GM18505 (cell line): ENCODE data around the gene PGAM2.
A peak's percentile ranks its signal among the peaks of the same experiment; 100 is the strongest.

ENCODE experiments used
- ATAC-seq: cut with Tn5 transposase; IDR thresholded peaks from one replicate; pipeline ENCODE4 v1.9.1; 2021; ENCODE audit not compliant: unreplicated experiment
- POLR2A ChIP-seq: IDR thresholded peaks from 4 replicates; pipeline ENCODE4 v1.6.1; 2011; ENCODE audit warnings: borderline replicate concordance; ENCODE audit not compliant: insufficient read depth, insufficient read length; ENCODE audit errors: extremely low read depth

The PGAM2 gene

GRCh38 chr7:44085546-44085945 is 20.2 kb upstream of the PGAM2 start:
- ATAC-seq: no peak
- TF ChIP-seq POLR2A: no peak

GRCh38 chr7:44084701-44085100 is 19.3 kb upstream of the PGAM2 start:
- no peak for ATAC-seq
- TF ChIP-seq POLR2A: no peak

GRCh38 chr7:44083796-44084195 is 18.4 kb upstream of the PGAM2 start:
- ATAC-seq: no peak
- TF ChIP-seq POLR2A: no peak

GRCh38 chr7:44082541-44083207 is 17.3 kb upstream of the PGAM2 start:
- peak; percentile 89 for ATAC-seq
- peak; percentile 56 for TF ChIP-seq POLR2A

GRCh38 chr7:44081266-44081748 is 15.9 kb upstream of the PGAM2 start:
- ATAC-seq: no peak
- TF ChIP-seq POLR2A: no peak

- no peak for ATAC-seq
- TF ChIP-seq POLR2A: no peak
These were observed 15.4 kb upstream of the PGAM2 start for GRCh38 chr7:44080686-44081265.

- no peak for TF ChIP-seq POLR2A
- no peak for ATAC-seq
These were observed 14.8 kb upstream of the PGAM2 start for GRCh38 chr7:44080118-44080517.

GRCh38 chr7:44079331-44080021 is 14.1 kb upstream of the PGAM2 start:
- no peak for ATAC-seq
- TF ChIP-seq POLR2A: no peak

GRCh38 chr7:44078521-44078920 is 13.2 kb upstream of the PGAM2 start:
- no peak for TF ChIP-seq POLR2A
- no peak for ATAC-seq

- ATAC-seq: no peak
- TF ChIP-seq POLR2A: no peak
These were observed 12.3 kb upstream of the PGAM2 start for GRCh38 chr7:44077681-44078091.

GRCh38 chr7:44077061-44077460 is 11.7 kb upstream of the PGAM2 start:
- no peak for TF ChIP-seq POLR2A
- ATAC-seq: no peak

GRCh38 chr7:44076101-44076895 is 10.9 kb upstream of the PGAM2 start:
- TF ChIP-seq POLR2A: no peak
- ATAC-seq: no peak
